Esophagus muscularis mucosa (tissue), 3 donors: ENCODE data around the gene ELAVL4.

Experiments used
- EP300 ChIP-seq: sonication (generic); formaldehyde crosslinking; IDR thresholded peaks from one replicate; pipeline ENCODE4 v1.6.1; 2017; ENCODE audit warnings: antibody characterized with exemption
- TF ChIP-seq, protein P1 (sequence below), 3 experiments: fragments of 200-600 bp in 2 of 3; fragments of 450-650 bp in 1 of 3; sonication (generic) in 2 of 3; IDR thresholded peaks; one replicate each; pipeline ENCODE4 v1.5.1; 2017 to 2019; ENCODE audit warnings: antibody characterized with exemption in 3 of 3, mild to moderate bottlenecking in 2 of 3, moderate library complexity in 1 of 3

DNA sequence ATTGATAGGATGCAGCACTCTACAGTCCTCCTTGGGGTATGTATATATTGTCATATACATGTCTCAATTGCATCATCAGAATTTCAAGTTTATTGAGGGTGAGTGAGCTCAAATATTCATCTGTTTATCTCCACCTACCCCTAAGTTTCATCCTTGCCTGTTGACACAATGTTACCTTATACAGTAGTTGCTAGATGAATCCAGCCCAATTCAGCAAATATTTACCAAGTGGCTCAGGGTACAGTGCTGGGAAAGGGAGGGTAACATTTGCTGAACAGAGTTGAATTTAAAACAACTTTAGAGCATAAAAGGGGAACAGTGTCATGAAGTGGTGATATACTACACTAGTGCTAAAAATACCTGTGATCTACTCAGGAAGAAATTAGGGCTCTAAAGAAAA is 14.4 kb downstream of the ELAVL4 start:
- TF ChIP-seq EP300 = no peak
- TF ChIP-seq, protein P1, sequence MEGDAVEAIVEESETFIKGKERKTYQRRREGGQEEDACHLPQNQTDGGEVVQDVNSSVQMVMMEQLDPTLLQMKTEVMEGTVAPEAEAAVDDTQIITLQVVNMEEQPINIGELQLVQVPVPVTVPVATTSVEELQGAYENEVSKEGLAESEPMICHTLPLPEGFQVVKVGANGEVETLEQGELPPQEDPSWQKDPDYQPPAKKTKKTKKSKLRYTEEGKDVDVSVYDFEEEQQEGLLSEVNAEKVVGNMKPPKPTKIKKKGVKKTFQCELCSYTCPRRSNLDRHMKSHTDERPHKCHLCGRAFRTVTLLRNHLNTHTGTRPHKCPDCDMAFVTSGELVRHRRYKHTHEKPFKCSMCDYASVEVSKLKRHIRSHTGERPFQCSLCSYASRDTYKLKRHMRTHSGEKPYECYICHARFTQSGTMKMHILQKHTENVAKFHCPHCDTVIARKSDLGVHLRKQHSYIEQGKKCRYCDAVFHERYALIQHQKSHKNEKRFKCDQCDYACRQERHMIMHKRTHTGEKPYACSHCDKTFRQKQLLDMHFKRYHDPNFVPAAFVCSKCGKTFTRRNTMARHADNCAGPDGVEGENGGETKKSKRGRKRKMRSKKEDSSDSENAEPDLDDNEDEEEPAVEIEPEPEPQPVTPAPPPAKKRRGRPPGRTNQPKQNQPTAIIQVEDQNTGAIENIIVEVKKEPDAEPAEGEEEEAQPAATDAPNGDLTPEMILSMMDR (IDR thresholded peaks at IDR 0.05) = no peak
